SKM-1 (cell line): ENCODE results near the gene KDM6B.

Experiments
- DNase-seq: peaks from one replicate; lab custom pipeline; 2025; ENCODE audit not compliant: unreplicated experiment; lab: John Stamatoyannopoulos, UW

The KDM6B gene

DNA sequence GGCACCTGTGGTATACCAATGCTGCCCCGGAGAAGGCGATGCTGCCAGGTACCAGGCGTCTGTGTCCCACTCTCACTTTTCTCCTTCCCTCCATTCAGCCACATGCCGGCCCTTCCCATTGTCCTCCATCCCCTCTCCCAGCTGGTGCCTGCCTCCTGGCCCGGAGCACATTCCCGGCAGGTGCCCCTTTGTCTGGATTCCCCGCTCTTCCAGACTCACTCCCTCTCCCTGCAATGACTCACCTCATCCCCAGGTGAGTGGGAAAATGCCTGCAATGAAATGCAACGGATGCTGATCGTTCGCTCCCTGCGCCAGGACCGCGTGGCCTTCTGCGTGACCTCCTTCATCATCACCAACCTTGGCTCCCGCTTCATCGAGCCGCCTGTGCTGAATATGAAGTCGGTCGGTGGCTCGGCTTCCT is 10.4 kb upstream of the KDM6B start:
- no peak for DNase-seq

DNA sequence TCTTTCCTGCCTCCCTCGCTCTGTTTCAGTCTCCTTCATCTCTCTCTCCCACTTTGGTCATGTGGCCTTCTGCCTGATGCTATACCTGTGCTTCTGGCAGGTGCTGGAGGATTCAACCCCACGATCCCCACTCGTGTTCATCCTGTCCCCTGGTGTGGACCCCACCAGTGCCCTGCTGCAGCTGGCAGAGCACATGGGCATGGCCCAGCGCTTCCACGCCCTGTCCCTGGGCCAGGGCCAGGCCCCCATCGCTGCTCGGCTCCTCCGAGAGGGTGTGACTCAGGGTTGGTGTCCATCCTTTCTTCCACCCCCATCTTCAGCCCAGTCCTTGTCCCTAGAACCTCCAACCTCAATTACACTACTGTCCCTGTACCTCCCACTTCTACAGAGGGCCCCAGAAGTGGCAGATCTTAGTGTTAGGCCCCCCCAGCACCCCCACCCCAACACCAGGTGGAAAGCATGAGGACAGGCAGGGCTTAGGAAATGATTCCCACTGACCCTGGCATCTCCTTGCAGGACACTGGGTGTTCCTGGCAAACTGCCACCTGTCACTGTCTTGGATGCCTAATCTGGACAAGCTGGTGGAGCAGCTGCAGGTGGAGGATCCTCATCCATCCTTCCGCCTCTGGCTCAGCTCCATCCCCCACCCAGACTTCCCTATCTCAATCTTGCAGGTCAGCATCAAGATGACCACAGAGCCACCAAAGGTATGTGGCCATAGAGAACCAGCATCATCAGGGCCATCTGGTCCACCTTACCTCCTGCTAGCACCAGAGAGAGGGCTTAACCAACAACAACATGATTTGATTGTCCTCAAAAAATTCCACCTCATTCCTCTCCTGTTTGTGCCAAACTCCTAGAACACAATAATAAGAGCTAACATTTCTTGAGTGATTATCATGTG is 9.7 kb upstream of the KDM6B start:
- no peak for DNase-seq

DNA sequence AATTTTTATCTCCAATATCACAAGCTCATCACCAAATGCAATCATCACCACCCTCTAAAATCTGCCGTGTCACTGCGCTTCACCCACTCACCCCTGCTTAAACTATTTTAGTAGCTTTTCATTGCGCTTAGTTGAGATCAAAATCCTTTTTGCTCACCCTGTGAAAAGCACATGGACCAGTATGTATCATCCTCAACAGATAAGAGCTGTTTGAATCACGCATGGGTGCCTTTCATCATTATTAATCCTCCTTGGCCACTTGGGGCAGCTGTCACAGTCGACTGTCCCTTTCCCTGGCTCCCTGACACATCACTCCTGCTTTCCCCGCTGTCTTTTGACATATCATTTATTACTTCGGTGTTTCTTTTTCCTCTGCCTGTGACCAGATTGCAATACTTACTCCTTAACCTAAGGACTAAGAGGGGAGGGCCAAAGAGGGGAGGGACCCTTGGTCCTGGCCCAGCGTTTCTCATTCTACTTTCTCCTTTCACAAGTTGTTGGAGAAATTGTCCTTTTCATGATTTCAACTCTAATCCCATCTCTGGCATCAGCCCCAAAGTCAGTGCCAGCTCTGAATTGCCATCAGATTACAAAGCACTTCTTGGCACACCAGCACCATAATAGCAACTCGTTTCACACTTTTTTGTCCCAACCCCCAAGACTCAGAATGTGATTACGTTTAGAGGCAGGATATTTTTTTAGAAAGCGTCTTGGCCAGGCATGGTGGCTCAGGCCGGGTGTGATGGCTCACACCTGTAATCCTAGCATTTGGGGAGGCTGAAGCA is 8.6 kb upstream of the KDM6B start:
- DNase-seq: no peak

DNA sequence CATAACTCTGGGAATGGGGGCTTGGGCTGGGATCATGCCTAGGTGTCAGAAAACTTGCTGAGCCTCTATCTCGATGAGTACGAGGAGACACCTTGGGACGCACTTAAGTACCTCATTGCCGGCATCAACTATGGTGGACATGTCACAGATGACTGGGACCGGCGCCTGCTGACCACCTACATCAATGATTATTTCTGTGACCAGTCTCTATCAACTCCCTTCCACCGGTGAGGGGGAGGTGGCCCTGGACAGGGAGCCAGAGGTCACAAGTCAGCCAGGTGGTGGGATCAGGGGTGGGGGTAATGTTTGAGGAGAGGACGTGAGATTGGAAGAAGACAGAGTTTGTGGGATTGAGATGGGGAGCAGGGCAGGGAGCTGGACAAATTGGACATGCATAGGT is 3.4 kb upstream of the KDM6B start:
- DNase-seq: no peak

DNA sequence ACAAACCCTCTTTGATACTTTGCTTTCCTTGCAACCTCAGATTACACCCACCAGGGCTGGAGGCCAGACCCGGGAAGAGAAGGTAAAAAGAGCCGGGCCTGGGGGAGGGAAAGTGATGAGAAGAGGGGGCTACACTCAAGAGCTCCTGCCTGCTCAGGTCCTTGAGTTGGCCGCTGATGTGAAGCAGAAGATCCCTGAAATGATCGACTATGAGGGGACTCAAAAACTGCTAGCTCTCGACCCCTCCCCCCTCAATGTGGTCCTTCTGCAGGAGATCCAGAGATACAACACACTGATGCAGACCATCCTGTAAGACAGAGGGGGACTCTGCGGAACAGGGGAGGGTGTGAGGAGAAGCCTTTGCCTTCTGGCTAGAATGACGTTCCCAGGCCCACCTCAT is 2.8 kb upstream of the KDM6B start:
- DNase-seq: no peak

DNA sequence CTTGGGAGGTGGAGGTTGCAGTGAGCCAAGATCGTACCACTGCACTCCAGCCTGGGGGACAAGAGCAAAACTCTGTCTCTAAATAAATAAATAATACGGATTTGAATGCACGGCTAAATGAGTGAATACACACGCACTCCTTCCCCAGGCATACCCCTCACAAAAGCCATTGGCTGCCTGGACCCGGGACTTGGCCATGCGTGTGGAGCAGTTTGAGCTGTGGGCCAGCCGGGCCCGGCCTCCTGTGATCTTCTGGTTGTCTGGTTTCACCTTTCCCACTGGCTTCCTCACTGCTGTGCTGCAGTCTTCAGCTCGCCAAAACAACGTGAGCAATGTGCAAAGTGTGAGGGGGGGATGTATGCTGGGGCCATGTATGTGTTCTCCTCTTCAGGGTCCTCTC is 1.6 kb upstream of the KDM6B start:
- no peak for DNase-seq

DNA sequence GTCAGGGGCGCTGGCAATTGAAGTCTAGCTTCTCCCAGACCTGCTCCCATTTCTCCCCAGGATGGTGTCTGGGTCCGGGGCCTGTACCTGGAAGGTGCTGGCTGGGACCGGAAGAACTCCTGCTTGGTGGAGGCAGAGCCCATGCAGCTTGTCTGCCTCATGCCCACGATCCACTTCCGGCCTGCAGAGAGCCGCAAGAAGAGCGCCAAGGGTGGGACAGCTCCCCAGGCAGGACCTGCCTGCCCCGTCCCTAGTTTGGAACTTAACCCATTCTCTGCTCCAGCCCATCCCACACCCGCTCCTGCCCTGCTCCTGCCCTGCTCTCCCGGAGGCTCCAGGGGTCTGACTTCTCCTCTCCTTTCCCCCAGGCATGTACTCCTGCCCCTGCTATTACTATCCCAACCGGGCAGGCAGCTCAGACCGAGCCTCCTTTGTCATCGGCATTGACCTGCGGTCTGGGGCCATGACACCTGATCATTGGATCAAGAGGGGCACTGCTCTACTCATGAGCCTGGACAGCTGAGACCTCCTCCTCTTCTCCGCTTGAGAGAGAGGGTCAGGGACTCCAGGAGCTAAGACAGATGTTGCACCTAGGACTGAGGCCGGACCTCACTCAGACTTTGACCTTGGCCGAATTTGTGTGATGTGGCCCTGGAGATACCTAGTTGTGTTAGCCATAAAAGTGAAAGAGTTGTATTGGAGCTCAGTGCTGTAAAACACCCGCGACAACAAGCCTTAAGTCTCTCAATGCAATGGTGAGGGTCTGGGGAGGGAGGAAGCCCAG is 814 bp upstream of the KDM6B start:
- DNase-seq: no peak

DNA sequence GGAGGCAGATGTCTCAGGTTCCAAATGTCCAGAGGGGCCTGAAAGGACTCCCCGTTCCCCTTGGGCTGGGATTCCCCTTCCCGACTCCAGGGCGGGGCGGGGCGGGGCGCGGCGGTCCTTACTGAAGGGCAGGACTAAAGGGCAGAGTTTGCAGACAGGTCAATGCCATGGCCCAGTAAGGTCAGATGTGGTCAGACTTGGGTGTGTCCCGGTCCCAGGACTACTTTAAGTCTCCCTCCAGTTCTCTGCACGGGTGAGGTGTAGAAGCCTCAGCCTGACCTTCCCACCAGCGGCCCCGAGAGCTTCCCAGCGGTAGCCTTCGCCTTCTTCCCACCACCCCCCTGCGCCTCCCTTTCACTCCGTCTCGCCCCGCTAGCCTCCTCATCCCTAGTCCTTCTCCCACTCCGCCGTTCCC is 532 bp downstream of the KDM6B start:
- no peak for DNase-seq

DNA sequence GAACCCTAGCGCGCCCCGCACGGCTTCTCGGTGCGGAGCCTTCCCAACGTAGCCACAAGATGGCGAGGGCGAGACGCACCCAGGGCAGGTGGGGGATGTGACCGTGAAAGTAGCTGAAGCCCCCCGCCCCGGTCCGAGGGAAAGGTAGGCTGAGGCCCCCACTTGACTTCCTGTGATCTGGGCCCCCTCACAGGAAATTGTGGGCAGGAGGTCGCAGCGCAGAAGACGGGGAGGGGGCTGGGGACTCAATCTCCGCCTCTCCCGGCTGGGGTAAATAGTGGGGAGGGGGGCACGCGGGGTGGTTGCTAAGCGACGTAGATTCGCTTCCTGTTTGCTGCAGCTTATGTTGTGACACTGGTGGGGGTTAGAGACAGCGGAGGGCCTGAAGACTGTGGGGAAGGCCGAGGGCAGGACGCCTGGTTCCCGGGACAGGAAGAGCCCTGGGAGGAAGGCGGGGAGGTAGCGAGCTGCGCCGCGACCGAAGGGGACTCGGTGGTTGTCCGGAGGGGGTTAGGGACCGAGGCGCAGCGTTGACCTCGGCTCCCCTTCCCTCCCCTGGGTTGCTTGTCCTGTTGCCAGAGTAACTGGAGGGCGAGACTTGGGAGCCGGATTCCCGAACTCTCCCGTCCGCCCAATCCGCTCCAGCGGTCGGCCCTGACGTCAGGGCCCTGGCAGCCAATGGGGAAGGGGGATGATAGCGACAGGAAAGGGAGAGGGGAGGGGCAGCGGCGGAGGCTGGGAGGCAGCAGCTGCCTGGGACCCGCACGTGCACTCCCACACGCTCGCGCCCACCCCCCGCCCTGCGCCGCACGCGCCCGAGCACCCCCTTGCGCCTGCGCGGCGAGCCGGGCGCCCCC is 1.2 kb downstream of the KDM6B start:
- peak; percentile 42 for DNase-seq

DNA sequence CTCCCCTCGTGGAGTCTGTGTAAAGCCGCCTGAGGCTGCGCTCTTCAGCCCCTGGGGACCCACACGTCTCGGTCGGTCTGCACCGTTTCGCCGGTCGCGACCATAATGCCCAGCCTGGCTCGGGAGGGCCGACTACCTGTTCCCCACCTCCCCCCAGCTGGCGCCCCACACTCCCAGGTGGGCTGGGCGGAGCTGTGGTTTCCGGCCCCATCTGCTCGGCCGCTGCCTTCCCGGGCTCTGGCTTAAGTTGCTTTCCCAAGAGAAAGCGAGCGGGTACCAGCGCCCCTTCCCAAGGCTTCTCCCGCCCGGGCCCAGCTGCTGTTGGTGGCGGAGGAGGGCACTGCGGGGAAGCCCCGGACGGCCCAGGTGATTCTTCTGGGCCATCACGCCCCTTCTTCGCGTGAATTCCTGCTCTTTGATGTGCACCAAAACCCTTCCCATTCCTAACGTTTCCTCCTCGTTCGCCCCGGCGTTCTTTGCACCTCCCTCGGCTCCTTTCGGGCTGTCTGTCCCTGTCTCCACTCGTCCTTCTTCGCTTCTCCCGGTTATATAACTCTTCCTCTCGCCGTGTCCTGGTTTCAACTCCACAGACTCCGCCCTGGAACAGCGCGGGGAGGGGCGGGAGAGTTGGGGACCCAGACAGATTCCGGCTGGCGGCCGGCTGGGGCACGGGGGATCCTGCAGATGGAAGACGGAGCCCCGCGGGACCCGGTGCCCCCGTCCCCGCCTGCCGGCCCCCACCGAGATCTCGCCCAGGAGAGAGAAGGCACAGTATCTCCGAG is 2.0 kb downstream of the KDM6B start:
- DNase-seq: no peak

DNA sequence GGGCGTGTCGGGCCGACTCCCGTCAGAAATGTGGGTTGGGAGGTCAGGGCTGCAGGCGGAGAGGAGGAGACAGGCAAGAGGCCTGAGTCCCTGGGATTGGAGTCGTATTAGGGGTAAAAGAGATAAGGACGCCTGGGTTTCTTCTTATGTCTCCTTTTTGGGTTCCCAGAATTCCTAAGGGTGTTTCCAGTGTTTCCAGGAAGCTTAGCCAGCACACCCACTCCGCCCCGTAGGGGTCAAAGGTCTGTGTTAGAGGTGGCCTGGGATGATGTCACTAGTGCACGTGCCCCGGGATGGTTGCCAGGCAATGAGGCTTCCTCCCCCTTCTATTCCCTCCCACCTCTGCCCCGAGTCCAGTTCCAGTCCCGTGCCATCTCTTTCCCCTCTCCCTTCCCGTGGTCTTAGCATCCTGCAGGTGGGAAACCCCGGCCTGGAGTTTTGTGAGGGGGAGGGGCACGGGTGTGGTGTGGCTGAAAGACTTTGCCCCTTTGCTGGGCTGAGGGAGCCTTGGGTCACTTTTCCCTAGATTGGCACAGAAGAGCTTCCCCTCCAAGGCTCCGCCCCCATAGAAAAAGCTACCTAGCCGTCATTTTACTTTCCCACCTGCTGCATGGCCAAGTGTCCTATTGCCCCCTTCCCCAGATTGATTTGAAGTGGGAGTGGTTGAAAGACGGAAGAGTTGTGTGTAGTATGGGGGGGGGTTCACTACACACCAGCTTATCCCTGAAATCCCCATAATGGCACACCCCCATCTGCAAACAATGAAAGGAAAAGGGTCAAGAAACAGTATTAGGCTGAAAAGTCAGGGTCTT is 2.8 kb downstream of the KDM6B start:
- peak; percentile 55 for DNase-seq

DNA sequence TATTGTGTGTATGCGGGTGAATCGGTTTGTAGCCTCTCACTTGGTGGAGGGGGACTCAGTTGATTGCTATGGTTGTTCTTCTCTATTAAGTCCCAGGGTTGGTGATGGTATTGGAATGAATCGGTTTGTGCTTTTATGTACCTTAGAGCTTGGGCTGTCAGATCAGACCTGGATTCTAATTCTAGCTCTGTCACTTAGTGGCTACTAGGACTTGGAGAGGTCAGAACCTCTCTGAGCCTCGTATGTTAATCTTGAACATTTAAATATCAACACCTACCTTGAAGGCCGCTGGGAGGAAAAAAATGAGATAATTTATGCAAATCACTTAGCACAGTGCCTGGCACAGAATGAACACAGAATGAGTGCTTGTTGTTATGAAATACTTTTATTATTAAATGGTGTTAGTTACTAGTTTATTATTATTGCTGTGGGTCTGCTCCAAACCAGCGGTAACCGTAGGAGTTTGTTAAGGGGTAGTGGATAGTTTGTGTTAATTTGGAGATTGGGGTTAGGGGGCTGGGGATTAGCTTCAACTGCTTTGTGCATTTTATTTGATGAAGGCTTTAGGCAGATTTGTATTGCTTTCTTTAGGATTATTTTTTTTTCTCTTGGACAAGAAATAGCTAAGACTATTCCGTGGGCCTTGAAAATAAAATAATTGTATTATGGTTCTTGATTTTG is 3.5 kb downstream of the KDM6B start:
- no peak for DNase-seq

DNA sequence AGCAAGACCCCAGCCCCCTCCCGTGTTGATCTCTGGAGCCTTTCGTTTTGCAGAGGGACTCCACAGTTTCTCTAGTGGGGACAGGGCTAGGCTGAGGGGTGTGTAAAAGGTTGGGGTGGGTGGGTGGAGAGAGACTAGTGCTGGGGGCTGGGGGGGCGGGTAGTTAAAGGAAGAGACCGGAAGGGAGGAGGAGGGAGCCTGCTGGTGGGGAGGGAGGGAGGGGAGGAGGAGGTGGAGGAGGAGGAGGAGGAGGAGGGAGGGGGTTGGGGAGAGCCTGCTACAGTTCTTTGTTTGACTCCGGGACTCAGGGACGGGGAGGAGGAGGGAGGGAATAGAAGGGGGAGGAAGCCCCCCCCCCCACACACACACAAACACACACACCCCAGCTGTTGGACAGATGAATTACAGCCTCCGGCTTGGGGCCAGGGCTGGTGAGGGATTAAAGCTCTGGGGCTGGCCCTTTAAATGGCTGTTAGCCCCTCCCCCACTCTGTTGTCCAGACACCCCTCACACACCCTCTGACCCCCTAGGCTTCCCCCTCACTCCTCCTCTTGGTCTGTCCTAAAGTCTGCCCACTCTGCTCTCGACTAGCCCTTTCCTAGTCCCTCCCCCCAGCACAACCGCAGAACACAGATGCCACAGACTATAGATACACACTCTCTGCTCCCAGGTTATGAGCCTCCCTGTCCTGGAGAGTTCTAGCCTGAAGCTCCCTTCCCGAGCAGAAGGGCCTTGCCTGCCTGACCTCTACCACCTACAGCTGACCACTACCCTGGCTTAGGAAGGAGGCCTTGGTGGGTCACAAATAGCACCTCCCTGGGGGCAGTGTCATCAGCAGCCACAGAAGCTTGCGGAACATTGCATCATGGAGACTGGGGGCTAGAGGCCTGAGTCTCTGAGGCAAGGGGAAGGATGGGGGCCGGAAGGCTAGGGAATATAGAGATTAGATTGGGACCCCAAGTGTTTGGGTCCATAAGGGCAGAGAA is 4.4 kb downstream of the KDM6B start:
- peak; percentile 35 for DNase-seq

DNA sequence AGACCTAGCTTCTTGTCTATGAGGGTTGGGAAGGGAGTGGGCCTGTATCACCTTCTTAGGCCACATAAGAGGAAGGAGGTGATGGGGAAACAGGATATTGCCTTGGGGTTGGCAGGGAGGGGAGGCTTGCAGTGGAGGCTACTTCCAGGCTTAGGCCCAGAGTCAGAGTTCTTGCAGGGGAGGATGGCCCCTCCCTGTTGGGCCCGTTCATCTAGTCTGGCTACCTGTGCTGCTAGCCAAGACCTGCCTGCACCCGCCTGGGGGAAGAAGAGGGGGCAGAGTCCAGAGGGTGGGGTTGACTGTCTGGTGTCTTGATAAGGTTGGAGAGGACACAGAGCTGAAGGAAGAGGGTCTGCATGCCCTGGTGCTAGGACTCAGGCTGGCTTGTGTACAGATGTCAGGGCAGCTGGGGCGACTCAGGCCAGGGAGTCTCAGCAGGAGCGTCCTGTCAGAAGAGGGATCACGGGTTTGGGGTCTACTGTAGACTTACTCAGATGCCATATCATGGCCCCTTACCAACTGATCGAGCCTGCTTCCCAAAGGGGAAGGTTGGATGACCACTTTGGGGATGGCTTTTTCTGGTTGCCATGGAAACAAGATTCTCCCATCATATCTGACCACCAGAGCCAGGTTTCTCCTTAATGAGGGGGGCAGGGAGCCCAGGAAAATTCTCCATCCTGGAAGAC is 5.3 kb downstream of the KDM6B start:
- peak; percentile 39 for DNase-seq

DNA sequence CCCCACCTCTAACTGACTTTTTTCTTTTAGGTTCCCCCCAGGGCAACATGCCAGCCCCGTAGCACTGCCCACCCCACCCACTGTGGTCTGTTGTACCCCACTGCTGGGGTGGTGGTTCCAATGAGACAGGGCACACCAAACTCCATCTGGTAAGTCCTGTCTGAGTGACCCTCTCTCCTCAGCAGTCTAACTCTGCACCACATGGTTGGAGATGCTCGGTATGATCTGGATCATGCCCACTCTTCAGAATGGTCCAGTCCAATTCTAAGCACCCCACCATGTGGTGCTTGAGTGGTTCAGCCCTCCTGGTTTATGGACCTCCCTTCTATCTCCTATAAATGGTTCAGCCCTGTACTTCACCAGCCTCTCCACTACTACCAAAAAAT is 5.9 kb downstream of the KDM6B start:
- no peak for DNase-seq

DNA sequence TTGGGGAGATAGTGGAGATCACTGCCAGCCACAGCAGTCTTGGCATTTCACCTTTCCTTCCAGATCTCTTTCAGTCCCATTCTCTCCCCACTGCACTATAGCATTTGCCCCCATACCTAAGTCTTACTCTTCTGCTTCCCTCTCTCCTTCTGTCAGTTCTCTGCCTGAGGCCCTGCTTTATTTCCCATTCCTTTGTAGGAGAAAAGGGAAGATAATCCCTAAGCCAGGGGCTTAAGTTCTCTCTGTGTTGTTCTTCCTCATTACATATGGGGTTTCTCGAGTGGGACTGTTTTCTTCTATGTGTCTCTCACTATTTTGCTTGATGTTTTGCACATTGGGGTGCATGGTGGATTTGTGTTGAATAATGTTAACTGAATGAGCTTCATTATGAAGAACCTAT is 6.4 kb downstream of the KDM6B start:
- no peak for DNase-seq

DNA sequence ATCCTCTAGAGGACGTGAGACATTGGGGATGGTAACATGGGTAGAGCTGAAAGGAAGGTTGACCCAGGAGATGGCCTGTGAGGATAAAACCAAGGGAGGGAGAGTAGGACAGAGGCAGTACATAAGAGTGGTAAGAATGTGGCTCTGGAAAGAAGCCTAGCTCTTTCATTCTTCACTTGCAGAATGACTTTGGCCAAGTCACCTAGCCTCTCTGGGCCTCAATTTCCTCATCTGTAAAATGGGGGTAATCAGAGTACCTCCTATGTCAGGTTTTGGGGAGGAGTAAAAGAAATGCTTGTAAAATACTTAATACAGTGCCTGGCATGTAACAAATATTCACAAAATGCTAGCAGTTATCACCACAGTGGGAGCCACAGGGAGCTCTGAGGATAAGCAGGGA is 6.9 kb downstream of the KDM6B start:
- DNase-seq: no peak
